ENCODE data around the gene PGAM2.

PGAM2 gene

DNA sequence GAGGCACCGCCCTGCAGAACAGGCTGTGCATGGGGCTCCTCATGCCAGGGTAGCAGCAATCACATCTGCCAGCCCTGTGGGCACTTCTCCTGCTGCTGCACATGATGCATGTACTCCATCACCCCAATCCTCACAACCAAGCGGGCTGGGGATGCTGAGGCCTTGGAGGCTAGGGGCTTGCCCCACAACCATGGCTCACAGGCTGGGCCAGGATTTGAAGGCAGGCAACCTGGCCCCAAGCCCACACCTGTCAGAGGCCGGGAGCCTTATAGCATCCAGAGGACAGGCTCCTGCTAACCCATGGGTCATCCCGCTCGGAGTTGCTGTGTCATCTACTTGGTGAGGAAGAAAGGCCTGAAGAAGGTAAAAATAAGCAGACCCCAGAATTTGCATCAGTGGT is 14.8 kb upstream of the PGAM2 start:
- no peak for DNase-seq (ENCODE audit: low spot score)
- Histone ChIP-seq H2BK12ac (ENCODE audit: low read length) (no peak overlapping the region), H3K79me1 (ENCODE audit: low read depth, low read length) (peaks cover 4% of the 10 kb centered on the region), H3K9me3 (replicated peaks in 1 of 2; ENCODE audit: control insufficient read depth in 2 of 2, insufficient read depth in 1 of 2, low read depth in 1 of 2, low read length in 2 of 2) (no peaks in the 10 kb centered on the region), H3K36me3 (replicated peaks in 1 of 2; ENCODE audit: control insufficient read depth in 2 of 2, insufficient read depth in 2 of 2, low read length in 2 of 2) (peaks cover 37 to 45% of the 10 kb centered on the region in 2 donors), H3K18ac (ENCODE audit: low read length) (no peak overlapping the region), H3K27ac (replicated peaks; ENCODE audit: low read length) (no peak overlapping the region), H3K27me3 (ENCODE audit: control insufficient read depth in 3 of 3, insufficient read depth in 3 of 3, low read depth in 1 of 3, low read length in 3 of 3) (peaks cover 0 to 12% (median 4%) of the 10 kb centered on the region in 3 experiments), H2AK5ac (ENCODE audit: low read depth, low read length) (no peak overlapping the region), H3K9ac (ENCODE audit: low read depth, low read length, poor library complexity) (no peak overlapping the region), H2BK15ac (ENCODE audit: low read length) (no peak overlapping the region), H3K4me2 (ENCODE audit: insufficient read depth, low read length, poor library complexity, severe bottlenecking) (no peak overlapping the region), H3K4me1 (ENCODE audit: control insufficient read depth in 2 of 2, insufficient read depth in 1 of 2, low read depth in 1 of 2, low read length in 2 of 2) (no peaks in the 10 kb centered on the region), H2BK5ac (ENCODE audit: low read length) (no peak overlapping the region), H3K23ac (ENCODE audit: low read depth, low read length, poor library complexity) (no peak overlapping the region), H4K8ac (ENCODE audit: low read depth, low read length) (no peak overlapping the region), H3K4ac (ENCODE audit: low read length) (no peak overlapping the region), H3K14ac (ENCODE audit: low read length) (no peak overlapping the region), H2BK120ac (ENCODE audit: low read depth, low read length) (no peak overlapping the region), H4K91ac (ENCODE audit: low read depth, low read length, poor library complexity) (no peak overlapping the region), H2AFZ (ENCODE audit: low read length) (no peak overlapping the region), H3K4me3 (ENCODE audit: low read length in 2 of 2) (no peak overlapping the region)
- WGBS, 2 donors (ENCODE audit: extremely low coverage in 2 of 2, insufficient read length in 2 of 2, insufficient replicate concordance in 1 of 2), result no CpG with 5 or more reads among the region's 5 CpGs

DNA sequence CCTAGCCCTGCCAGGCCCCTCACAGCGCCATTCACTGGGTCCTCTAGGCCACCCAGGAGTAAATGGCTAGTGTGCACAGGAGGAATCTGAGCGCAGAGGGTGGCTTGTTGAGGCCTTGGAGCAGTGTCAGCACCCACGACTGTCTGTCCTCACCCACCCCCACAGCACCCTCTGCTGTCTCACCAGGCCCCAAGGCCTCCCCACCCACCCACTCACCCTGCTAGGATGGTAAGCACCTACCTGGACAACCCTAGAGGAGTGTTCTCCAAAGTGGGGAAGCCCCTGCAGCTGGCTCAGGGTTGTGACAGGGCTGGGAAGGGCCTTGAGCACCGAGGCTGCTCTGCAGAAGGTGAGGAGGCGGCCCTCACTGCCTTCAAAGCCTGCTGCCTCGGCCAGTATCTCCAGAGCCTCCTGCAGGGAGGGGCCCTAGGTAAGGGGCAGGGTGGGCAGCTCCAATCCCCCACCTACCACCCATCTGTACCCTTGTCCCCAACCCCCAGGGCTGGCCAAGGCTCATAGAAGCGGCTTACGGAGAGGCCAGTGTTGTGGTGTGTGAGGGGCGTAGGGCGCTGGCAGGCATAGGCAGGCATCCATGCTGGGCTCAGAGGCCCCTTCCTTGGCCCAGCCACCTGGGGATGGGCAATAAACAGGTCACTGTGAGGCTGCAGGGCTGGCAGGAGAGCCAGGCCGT is 14.1 kb upstream of the PGAM2 start:
- H3K79me1 ChIP-seq (ENCODE audit: low read depth, low read length), result peaks cover 4% of the 10 kb centered on the region
- no CpG with 5 or more reads among the region's 11 CpGs for WGBS, 2 donors (ENCODE audit: extremely low coverage in 2 of 2, insufficient read length in 2 of 2, insufficient replicate concordance in 1 of 2)
- peak overlapping the region; percentile 53 for H3K9ac ChIP-seq (ENCODE audit: low read depth, low read length, poor library complexity)
- no peak overlapping the region for H3K18ac ChIP-seq (ENCODE audit: low read length)
- H4K8ac ChIP-seq (ENCODE audit: low read depth, low read length), result no peak overlapping the region
- H4K91ac ChIP-seq (ENCODE audit: low read depth, low read length, poor library complexity), result no peak overlapping the region
- no peak overlapping the region for H2AFZ ChIP-seq (ENCODE audit: low read length)
- H3K36me3 ChIP-seq (replicated peaks in 1 of 2; ENCODE audit: control insufficient read depth in 2 of 2, insufficient read depth in 2 of 2, low read length in 2 of 2), result peaks cover 37 to 50% of the 10 kb centered on the region in 2 donors
- H3K4me1 ChIP-seq (ENCODE audit: control insufficient read depth in 2 of 2, insufficient read depth in 1 of 2, low read depth in 1 of 2, low read length in 2 of 2), result no peaks in the 10 kb centered on the region
- H2BK15ac ChIP-seq (ENCODE audit: low read length), result no peak overlapping the region
- H3K23ac ChIP-seq (ENCODE audit: low read depth, low read length, poor library complexity), result no peak overlapping the region
- peaks cover 0 to 12% (median 4%) of the 10 kb centered on the region in 3 experiments for H3K27me3 ChIP-seq (ENCODE audit: control insufficient read depth in 3 of 3, insufficient read depth in 3 of 3, low read depth in 1 of 3, low read length in 3 of 3)
- no peak overlapping the region for H2BK120ac ChIP-seq (ENCODE audit: low read depth, low read length)
- H2BK5ac ChIP-seq (ENCODE audit: low read length), result no peak overlapping the region
- DNase-seq (ENCODE audit: low spot score), result no peak
- H3K4me2 ChIP-seq (ENCODE audit: insufficient read depth, low read length, poor library complexity, severe bottlenecking), result no peak overlapping the region
- no peak overlapping the region for H2AK5ac ChIP-seq (ENCODE audit: low read depth, low read length)
- H3K27ac ChIP-seq (replicated peaks; ENCODE audit: low read length), result no peak overlapping the region
- no peaks in the 10 kb centered on the region for H3K9me3 ChIP-seq (replicated peaks in 1 of 2; ENCODE audit: control insufficient read depth in 2 of 2, insufficient read depth in 1 of 2, low read depth in 1 of 2, low read length in 2 of 2)
- no peak overlapping the region for H3K4ac ChIP-seq (ENCODE audit: low read length)
- H2BK12ac ChIP-seq (ENCODE audit: low read length), result no peak overlapping the region
- no peak overlapping the region for H3K14ac ChIP-seq (ENCODE audit: low read length)
- no peak overlapping the region for H3K4me3 ChIP-seq (ENCODE audit: low read length in 2 of 2)

DNA sequence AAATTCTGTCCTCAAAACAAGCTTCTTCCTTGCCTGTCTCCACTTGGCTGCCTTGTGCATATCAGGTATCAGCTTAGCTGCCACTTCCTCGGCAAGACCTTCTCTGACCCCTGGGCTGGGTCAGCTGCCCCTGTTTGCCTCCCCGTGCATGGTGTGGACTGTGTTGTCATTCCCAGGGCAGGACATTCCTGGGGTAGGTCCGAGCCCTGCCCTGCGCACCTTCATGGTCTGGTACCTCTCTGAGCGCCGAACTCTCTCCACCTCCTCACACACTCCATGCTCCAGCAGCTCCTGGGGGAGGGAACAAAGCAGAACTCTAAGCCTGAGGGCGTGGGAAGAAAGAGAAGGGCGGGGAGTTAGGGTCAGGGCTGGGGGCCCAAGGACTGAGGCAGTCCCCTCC is 13.2 kb upstream of the PGAM2 start:
- H2AK5ac ChIP-seq (ENCODE audit: low read depth, low read length), result no peak overlapping the region
- no peak overlapping the region for H4K91ac ChIP-seq (ENCODE audit: low read depth, low read length, poor library complexity)
- H3K4me1 ChIP-seq (ENCODE audit: control insufficient read depth in 2 of 2, insufficient read depth in 1 of 2, low read depth in 1 of 2, low read length in 2 of 2), result no peaks in the 10 kb centered on the region
- peaks cover 4% of the 10 kb centered on the region for H3K79me1 ChIP-seq (ENCODE audit: low read depth, low read length)
- H2BK15ac ChIP-seq (ENCODE audit: low read length), result no peak overlapping the region
- H3K4ac ChIP-seq (ENCODE audit: low read length), result no peak overlapping the region
- H3K27me3 ChIP-seq (ENCODE audit: control insufficient read depth in 3 of 3, insufficient read depth in 3 of 3, low read depth in 1 of 3, low read length in 3 of 3), result peaks cover 0 to 2% (median 0%) of the 10 kb centered on the region in 3 experiments
- no peak overlapping the region for H3K18ac ChIP-seq (ENCODE audit: low read length)
- H3K27ac ChIP-seq (replicated peaks; ENCODE audit: low read length), result no peak overlapping the region
- DNase-seq (ENCODE audit: low spot score), result no peak
- H3K36me3 ChIP-seq (replicated peaks in 1 of 2; ENCODE audit: control insufficient read depth in 2 of 2, insufficient read depth in 2 of 2, low read length in 2 of 2), result peaks cover 42 to 60% of the 10 kb centered on the region in 2 donors
- no peaks in the 10 kb centered on the region for H3K9me3 ChIP-seq (replicated peaks in 1 of 2; ENCODE audit: control insufficient read depth in 2 of 2, insufficient read depth in 1 of 2, low read depth in 1 of 2, low read length in 2 of 2)
- no peak overlapping the region for H2BK5ac ChIP-seq (ENCODE audit: low read length)
- no CpG with 5 or more reads among the region's 8 CpGs for WGBS, 2 donors (ENCODE audit: extremely low coverage in 2 of 2, insufficient read length in 2 of 2, insufficient replicate concordance in 1 of 2)
- no peak overlapping the region for H3K23ac ChIP-seq (ENCODE audit: low read depth, low read length, poor library complexity)
- no peak overlapping the region for H3K4me2 ChIP-seq (ENCODE audit: insufficient read depth, low read length, poor library complexity, severe bottlenecking)
- H2BK120ac ChIP-seq (ENCODE audit: low read depth, low read length), result no peak overlapping the region
- no peak overlapping the region for H3K4me3 ChIP-seq (ENCODE audit: low read length in 2 of 2)
- no peak overlapping the region for H3K14ac ChIP-seq (ENCODE audit: low read length)
- no peak overlapping the region for H4K8ac ChIP-seq (ENCODE audit: low read depth, low read length)
- no peak overlapping the region for H2BK12ac ChIP-seq (ENCODE audit: low read length)
- H2AFZ ChIP-seq (ENCODE audit: low read length), result no peak overlapping the region
- peak overlapping the region; percentile 30 for H3K9ac ChIP-seq (ENCODE audit: low read depth, low read length, poor library complexity)

DNA sequence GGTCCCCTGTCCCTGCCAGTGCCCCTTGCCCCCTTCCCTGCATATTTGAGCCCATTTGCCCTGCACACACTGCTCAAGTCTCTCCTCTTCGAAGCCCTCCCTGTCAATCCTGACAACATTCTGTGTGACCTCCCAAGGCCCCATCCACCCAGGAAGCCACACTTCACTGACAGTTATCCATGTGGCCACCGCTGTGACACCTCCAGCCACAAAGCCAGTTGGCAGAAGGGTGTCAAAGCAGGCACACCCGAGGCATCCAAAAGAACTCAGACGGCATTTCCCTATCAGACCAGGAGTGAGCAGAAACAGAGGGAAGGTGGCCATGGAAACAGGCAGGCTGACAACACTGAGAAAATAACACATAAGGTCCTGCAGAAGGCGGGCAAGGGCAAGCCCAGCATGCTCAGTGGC is 12.3 kb upstream of the PGAM2 start:
- peak overlapping the region; percentile 39 for H2BK5ac ChIP-seq (ENCODE audit: low read length)
- H2AFZ ChIP-seq (ENCODE audit: low read length), result no peak overlapping the region
- H3K79me1 ChIP-seq (ENCODE audit: low read depth, low read length), result peaks cover 4% of the 10 kb centered on the region
- no peak overlapping the region for H4K91ac ChIP-seq (ENCODE audit: low read depth, low read length, poor library complexity)
- no peak overlapping the region for H3K9ac ChIP-seq (ENCODE audit: low read depth, low read length, poor library complexity)
- DNase-seq (ENCODE audit: low spot score), result no peak
- no peak overlapping the region for H3K23ac ChIP-seq (ENCODE audit: low read depth, low read length, poor library complexity)
- H2AK5ac ChIP-seq (ENCODE audit: low read depth, low read length), result no peak overlapping the region
- H4K8ac ChIP-seq (ENCODE audit: low read depth, low read length), result peak overlapping the region; percentile 65
- no peak overlapping the region for H3K14ac ChIP-seq (ENCODE audit: low read length)
- no peak overlapping the region for H2BK120ac ChIP-seq (ENCODE audit: low read depth, low read length)
- no peak overlapping the region for H3K18ac ChIP-seq (ENCODE audit: low read length)
- no peaks in the 10 kb centered on the region for H3K9me3 ChIP-seq (replicated peaks in 1 of 2; ENCODE audit: control insufficient read depth in 2 of 2, insufficient read depth in 1 of 2, low read depth in 1 of 2, low read length in 2 of 2)
- H3K4ac ChIP-seq (ENCODE audit: low read length), result no peak overlapping the region
- peaks cover 48 to 68% of the 10 kb centered on the region in 2 donors for H3K36me3 ChIP-seq (replicated peaks in 1 of 2; ENCODE audit: control insufficient read depth in 2 of 2, insufficient read depth in 2 of 2, low read length in 2 of 2)
- no peak overlapping the region for H2BK12ac ChIP-seq (ENCODE audit: low read length)
- no peaks in the 10 kb centered on the region for H3K4me1 ChIP-seq (ENCODE audit: control insufficient read depth in 2 of 2, insufficient read depth in 1 of 2, low read depth in 1 of 2, low read length in 2 of 2)
- no peak overlapping the region for H2BK15ac ChIP-seq (ENCODE audit: low read length)
- WGBS, 2 donors (ENCODE audit: extremely low coverage in 2 of 2, insufficient read length in 2 of 2, insufficient replicate concordance in 1 of 2), result no CpG with 5 or more reads among the region's 5 CpGs
- H3K4me3 ChIP-seq (ENCODE audit: low read length in 2 of 2), result no peak overlapping the region
- H3K4me2 ChIP-seq (ENCODE audit: insufficient read depth, low read length, poor library complexity, severe bottlenecking), result no peak overlapping the region
- H3K27ac ChIP-seq (replicated peaks; ENCODE audit: low read length), result no peak overlapping the region
- H3K27me3 ChIP-seq (ENCODE audit: control insufficient read depth in 3 of 3, insufficient read depth in 3 of 3, low read depth in 1 of 3, low read length in 3 of 3), result no peaks in the 10 kb centered on the region
